GM13976 (cell line): ENCODE results near the gene C6orf120.

Experiments
- DNase-seq: peaks from one replicate; pipeline ENCODE4 v3.0.0; 2012; ENCODE audit warnings: low spot score
- CTCF ChIP-seq: IDR thresholded peaks from 2 replicates; pipeline ENCODE4 v1.5.1; 2012; ENCODE audit warnings: borderline replicate concordance, mild to moderate bottlenecking; ENCODE audit not compliant: insufficient read depth; ENCODE audit errors: extremely low read depth, missing control alignments, control extremely low read depth
- in situ Hi-C: fragments of 300-500 bp; cut with MboI; formaldehyde crosslinking; loops from one replicate; pipeline ENCODE4 v1.12.0; 2022; ENCODE audit warnings: low sequenced_read_pairs, mixed read lengths, inconsistent platforms; ENCODE audit not compliant: unreplicated experiment

The C6orf120 gene

GRCh38 chr6:169675011-169675410 is 26.9 kb upstream of the C6orf120 start:
- DNase-seq = no peak
- no peak for TF ChIP-seq CTCF
- in situ Hi-C loops = no loop called here

DNA sequence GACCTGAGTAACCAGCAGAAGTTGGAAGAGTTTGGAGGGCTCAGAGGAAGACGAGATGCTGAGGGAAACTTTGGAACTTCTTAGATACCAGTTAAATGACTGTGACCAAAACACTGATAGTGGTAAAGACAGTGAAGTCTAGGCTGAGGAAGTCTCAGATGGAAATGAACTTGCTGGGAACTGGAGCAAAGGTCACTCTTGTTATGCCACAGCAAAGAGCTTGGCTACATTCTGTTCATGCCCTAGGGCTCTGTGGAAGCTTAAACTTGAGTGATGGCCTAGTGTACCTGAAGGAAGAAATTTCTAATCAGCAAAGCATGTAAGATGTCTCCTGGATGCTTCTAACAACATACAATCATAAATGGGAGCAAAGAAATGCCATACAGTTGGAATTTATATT is 24.8 kb upstream of the C6orf120 start:
- no peak for DNase-seq
- in situ Hi-C loops = no loop called here
- no peak for TF ChIP-seq CTCF

- no peak for TF ChIP-seq CTCF
- DNase-seq = no peak
- in situ Hi-C loops = no loop called here
Measured at GRCh38 chr6:169678342-169678741, 23.6 kb upstream of the C6orf120 start.

DNA sequence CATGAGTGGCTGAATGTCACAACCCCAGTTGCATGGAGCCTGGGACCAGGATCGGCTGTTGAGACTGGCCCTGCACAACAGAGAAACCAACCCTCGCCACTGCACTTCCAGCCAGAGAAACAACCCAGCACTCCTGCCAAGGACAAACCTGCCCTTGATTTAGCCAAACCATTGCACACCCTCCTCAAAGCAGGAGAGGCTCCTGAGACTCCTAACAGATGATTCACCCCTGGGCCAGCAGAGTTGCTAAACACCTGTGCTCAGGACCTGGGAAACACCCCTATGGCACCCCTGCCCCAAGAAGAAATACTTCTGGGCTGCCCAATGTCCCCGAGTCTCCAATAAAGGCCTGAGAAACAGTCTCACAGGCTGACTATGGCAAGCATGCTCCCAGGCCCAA is 17.9 kb upstream of the C6orf120 start:
- TF ChIP-seq CTCF = no peak
- in situ Hi-C loops = no loop called here
- DNase-seq = no peak

DNA sequence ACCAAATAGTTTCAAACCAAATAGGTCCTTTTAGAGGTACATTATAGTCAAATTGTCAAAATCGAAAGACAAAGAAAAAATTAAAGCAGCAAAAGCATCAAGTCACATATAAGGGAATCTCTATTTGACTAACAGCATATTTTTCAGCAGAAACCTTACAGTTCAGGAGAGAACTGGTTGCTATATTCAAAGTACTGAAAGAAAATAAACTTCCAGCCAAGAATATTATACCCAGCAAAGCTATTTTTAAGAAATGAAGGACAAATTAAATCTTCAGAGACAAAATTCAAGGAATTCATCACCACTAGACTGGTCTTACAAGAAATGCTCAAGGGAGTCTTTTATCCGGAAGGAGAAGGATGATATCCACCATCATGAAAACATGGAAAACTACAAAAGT is 16.1 kb upstream of the C6orf120 start:
- in situ Hi-C loops = no loop called here
- no peak for DNase-seq
- TF ChIP-seq CTCF = no peak

GRCh38 chr6:169689287-169689686 is 12.6 kb upstream of the C6orf120 start:
- no peak for TF ChIP-seq CTCF
- in situ Hi-C loops = no loop called here

DNA sequence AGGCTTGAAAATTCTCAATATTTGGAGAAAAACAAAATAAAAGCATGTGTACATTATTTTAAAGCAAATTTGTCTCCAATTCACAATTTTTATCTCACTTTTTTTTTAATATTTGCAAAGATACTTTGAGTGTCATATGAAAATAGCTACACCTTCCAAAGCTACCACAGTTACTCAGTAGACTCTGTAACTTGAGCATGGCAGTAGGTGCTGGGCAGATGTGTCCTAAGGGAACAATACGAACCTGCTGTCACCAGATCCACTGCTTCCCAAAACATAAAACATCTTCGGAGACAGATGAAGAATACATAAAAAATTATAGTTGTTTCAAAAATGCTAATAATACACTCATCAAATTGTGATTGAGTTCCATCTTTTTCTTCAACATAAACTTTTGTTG is 10.7 kb upstream of the C6orf120 start:
- no peak for DNase-seq
- no peak for TF ChIP-seq CTCF
- in situ Hi-C loops = no loop called here

More at GRCh38 chr6:169689287-169689686, 12.6 kb upstream of the C6orf120 start:
- DNase-seq = no peak
